Tibial nerve (tissue), 4 donors: ENCODE data around the gene RABL3.

Experiments
- CTCF ChIP-seq, 5 experiments: fragments of 200-600 bp in 3 of 5; fragments of 450-650 bp in 2 of 5; sonication (generic) in 3 of 5; IDR thresholded peaks; one replicate each; pipeline ENCODE4 v1.5.1; 2016 to 2019; ENCODE audit warnings: antibody characterized with exemption in 5 of 5, mild to moderate bottlenecking in 3 of 5, moderate library complexity in 2 of 5
- EP300 ChIP-seq, 2 donors: sonication (generic); formaldehyde crosslinking; IDR thresholded peaks; one replicate each; pipeline ENCODE4 v1.6.1; 2017; ENCODE audit warnings: antibody characterized with exemption in 2 of 2, mild to moderate bottlenecking in 1 of 2
- POLR2A ChIP-seq, 2 donors: fragments of 450-650 bp; IDR thresholded peaks; one replicate each; pipeline ENCODE4 v1.6.1; 2017; ENCODE audit warnings: antibody characterized with exemption in 2 of 2, mild to moderate bottlenecking in 2 of 2, moderate library complexity in 2 of 2

GRCh38 chr3:120791010-120791409 is 48.7 kb upstream of the RABL3 start:
- no peak for TF ChIP-seq CTCF (IDR thresholded peaks at IDR 0.05)
- TF ChIP-seq EP300 (IDR thresholded peaks at IDR 0.05): no peak
- TF ChIP-seq POLR2A (IDR thresholded peaks at IDR 0.05): no peak
